Neural cell (in vitro differentiated cells): Measurements from ENCODE around the gene BICD1. TPM values are rescaled to one million over a fixed set of nuclear protein-coding genes. Genes with fewer than 3 reads are reported as not detected.

Experiments
- H2AFZ ChIP-seq: fragments of 200-600, 300-800 bp; sonication (generic), shearing (Covaris generic); 2 replicates; pipeline ENCODE4 v1.6.0; 2014; ENCODE audit warnings: low read depth, mild to moderate bottlenecking, antibody characterized with exemption, low read length, moderate library complexity
- H3F3A ChIP-seq: fragments of 200-600 bp; shearing (Covaris generic); 2 replicates; pipeline ENCODE4 v1.6.1; 2016; ENCODE audit warnings: mild to moderate bottlenecking, moderate library complexity, mixed read lengths, antibody characterized with exemption, low read length; ENCODE audit not compliant: insufficient read depth, poor library complexity, severe bottlenecking
- H3K27ac ChIP-seq: fragments of 200-600, 300-800 bp; sonication (generic), shearing (Covaris generic); 2 replicates; pipeline ENCODE4 v1.5.1; 2014; ENCODE audit warnings: mild to moderate bottlenecking, low read length, moderate library complexity
- H3K27me3 ChIP-seq: fragments of 300-800, 200-600 bp; sonication (generic), shearing (Covaris generic); 2 replicates; pipeline ENCODE4 v1.6.0; 2014; ENCODE audit warnings: mild to moderate bottlenecking, low read depth, low read length, moderate library complexity; ENCODE audit not compliant: insufficient read depth
- H3K36me3 ChIP-seq: fragments of 300-800, 200-600 bp; sonication (generic), shearing (Covaris generic); 2 replicates; pipeline ENCODE4 v1.5.1; 2014; ENCODE audit warnings: mild to moderate bottlenecking, antibody characterized with exemption, low read length, moderate library complexity; ENCODE audit not compliant: insufficient read depth
- H3K4me2 ChIP-seq: fragments of 300-800, 200-600 bp; sonication (generic), shearing (Covaris generic); 2 replicates; pipeline ENCODE4 v1.6.0; 2014; ENCODE audit warnings: mild to moderate bottlenecking, low read length
- H3K4me3 ChIP-seq: fragments of 300-800, 200-600 bp; sonication (generic), shearing (Covaris generic); 2 replicates; pipeline ENCODE4 v1.5.1; 2014; ENCODE audit warnings: mild to moderate bottlenecking, low read length, moderate library complexity
- H3K79me2 ChIP-seq: fragments of 200-600 bp; shearing (Covaris generic); replicated peaks from 2 replicates; pipeline ENCODE4 v1.6.0; 2014; ENCODE audit warnings: mild to moderate bottlenecking, low read length, moderate library complexity; ENCODE audit not compliant: insufficient read depth
- H3K9ac ChIP-seq: fragments of 300-800, 200-600 bp; sonication (generic), shearing (Covaris generic); 2 replicates; pipeline ENCODE4 v1.6.1; 2016; ENCODE audit warnings: mild to moderate bottlenecking, low read length, mixed read lengths
- H3K9me2 ChIP-seq: fragments of 200-600 bp; shearing (Covaris generic); 2 replicates; pipeline ENCODE4 v1.6.1; 2016; ENCODE audit warnings: mild to moderate bottlenecking, low read length, mixed read lengths; ENCODE audit not compliant: insufficient read depth
- H3K9me3 ChIP-seq: fragments of 200-600, 300-800 bp; sonication (generic), shearing (Covaris generic); 2 replicates; pipeline ENCODE4 v1.6.1; 2016; ENCODE audit warnings: mild to moderate bottlenecking, mixed run types, low read length, moderate library complexity, mixed read lengths
- H4K20me1 ChIP-seq: fragments of 200-600 bp; shearing (Covaris generic); 2 replicates; pipeline ENCODE4 v1.6.1; 2016; ENCODE audit warnings: mild to moderate bottlenecking, mixed run types; ENCODE audit not compliant: insufficient read depth
- EP300 ChIP-seq: fragments of 450-650 bp; conservative IDR thresholded peaks from 2 replicates; pipeline ENCODE4 v1.6.1; 2014; ENCODE audit warnings: antibody characterized with exemption, mild to moderate bottlenecking, moderate library complexity; ENCODE audit not compliant: poor library complexity, severe bottlenecking
- EZH2 ChIP-seq: fragments of 200-600, 300-800 bp; shearing (Covaris generic), sonication (generic); IDR thresholded peaks from 2 replicates; pipeline ENCODE4 v1.6.1; 2014; ENCODE audit warnings: antibody characterized with exemption, low read length, borderline replicate concordance, mild to moderate bottlenecking; ENCODE audit not compliant: insufficient read depth, poor library complexity, severe bottlenecking
- MXI1 ChIP-seq: fragments of 450-650 bp; conservative IDR thresholded peaks from 2 replicates; pipeline ENCODE4 v1.6.1; 2014; ENCODE audit warnings: antibody characterized with exemption, mild to moderate bottlenecking; ENCODE audit not compliant: poor library complexity, severe bottlenecking
- POLR2AphosphoS5 ChIP-seq: IDR thresholded peaks from 2 replicates; pipeline ENCODE4 v1.6.1; 2012
- RAD21 ChIP-seq: fragments of 450-650 bp; conservative IDR thresholded peaks from 2 replicates; pipeline ENCODE4 v1.6.1; 2014; ENCODE audit warnings: antibody characterized with exemption, mild to moderate bottlenecking, moderate library complexity
- SMC3 ChIP-seq: fragments of 450-650 bp; conservative IDR thresholded peaks from 2 replicates; pipeline ENCODE4 v1.6.1; 2014; ENCODE audit warnings: antibody characterized with exemption, mild to moderate bottlenecking, moderate library complexity; ENCODE audit not compliant: poor library complexity
- TAF1 ChIP-seq: IDR thresholded peaks from 2 replicates; pipeline ENCODE4 v1.6.1; 2012; ENCODE audit warnings: low read depth
- polyA plus RNA-seq: library from polyadenylated mRNA; depleted of rRNA; stranded (reverse); fragments of >200 nt; gene quantifications from 2 replicates; pipeline ENCODE4 v1.2.3, GENCODE V29; 2014
- TF ChIP-seq, protein P1 (sequence below): IDR thresholded peaks from 2 replicates; pipeline ENCODE4 v1.6.1; 2012; ENCODE audit warnings: borderline replicate concordance
- TF ChIP-seq, protein P2 (sequence below): fragments of 450-650 bp; IDR thresholded peaks from 2 replicates; pipeline ENCODE4 v1.5.1; 2014; ENCODE audit warnings: antibody characterized with exemption, mild to moderate bottlenecking, moderate library complexity; ENCODE audit not compliant: poor library complexity, severe bottlenecking

The BICD1 gene
- polyA plus RNA-seq, 1 donor from 2014 or later = 41.1 TPM

- Histone ChIP-seq H3K9ac (no peak overlapping the region), H3K27me3 (no peaks in the 10 kb centered on the region), H3K4me3 (no peak overlapping the region), H3K4me2 (no peak overlapping the region), H4K20me1 (no peaks in the 10 kb centered on the region), H3K36me3 (no peaks in the 10 kb centered on the region), H3K27ac (no peak overlapping the region), H2AFZ (no peak overlapping the region), H3F3A (no peaks in the 10 kb centered on the region), H3K9me3 (no peaks in the 10 kb centered on the region), H3K9me2 (no peaks in the 10 kb centered on the region), H3K79me2 (no peaks in the 10 kb centered on the region)
- TF ChIP-seq MXI1 (no peak), EZH2 (no peak), RAD21 (no peak), TAF1 (no peak), SMC3 (no peak), EP300 (no peak), POLR2AphosphoS5 (no peak)
- TF ChIP-seq, protein P1, sequence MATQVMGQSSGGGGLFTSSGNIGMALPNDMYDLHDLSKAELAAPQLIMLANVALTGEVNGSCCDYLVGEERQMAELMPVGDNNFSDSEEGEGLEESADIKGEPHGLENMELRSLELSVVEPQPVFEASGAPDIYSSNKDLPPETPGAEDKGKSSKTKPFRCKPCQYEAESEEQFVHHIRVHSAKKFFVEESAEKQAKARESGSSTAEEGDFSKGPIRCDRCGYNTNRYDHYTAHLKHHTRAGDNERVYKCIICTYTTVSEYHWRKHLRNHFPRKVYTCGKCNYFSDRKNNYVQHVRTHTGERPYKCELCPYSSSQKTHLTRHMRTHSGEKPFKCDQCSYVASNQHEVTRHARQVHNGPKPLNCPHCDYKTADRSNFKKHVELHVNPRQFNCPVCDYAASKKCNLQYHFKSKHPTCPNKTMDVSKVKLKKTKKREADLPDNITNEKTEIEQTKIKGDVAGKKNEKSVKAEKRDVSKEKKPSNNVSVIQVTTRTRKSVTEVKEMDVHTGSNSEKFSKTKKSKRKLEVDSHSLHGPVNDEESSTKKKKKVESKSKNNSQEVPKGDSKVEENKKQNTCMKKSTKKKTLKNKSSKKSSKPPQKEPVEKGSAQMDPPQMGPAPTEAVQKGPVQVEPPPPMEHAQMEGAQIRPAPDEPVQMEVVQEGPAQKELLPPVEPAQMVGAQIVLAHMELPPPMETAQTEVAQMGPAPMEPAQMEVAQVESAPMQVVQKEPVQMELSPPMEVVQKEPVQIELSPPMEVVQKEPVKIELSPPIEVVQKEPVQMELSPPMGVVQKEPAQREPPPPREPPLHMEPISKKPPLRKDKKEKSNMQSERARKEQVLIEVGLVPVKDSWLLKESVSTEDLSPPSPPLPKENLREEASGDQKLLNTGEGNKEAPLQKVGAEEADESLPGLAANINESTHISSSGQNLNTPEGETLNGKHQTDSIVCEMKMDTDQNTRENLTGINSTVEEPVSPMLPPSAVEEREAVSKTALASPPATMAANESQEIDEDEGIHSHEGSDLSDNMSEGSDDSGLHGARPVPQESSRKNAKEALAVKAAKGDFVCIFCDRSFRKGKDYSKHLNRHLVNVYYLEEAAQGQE = no peak
- TF ChIP-seq, protein P2, sequence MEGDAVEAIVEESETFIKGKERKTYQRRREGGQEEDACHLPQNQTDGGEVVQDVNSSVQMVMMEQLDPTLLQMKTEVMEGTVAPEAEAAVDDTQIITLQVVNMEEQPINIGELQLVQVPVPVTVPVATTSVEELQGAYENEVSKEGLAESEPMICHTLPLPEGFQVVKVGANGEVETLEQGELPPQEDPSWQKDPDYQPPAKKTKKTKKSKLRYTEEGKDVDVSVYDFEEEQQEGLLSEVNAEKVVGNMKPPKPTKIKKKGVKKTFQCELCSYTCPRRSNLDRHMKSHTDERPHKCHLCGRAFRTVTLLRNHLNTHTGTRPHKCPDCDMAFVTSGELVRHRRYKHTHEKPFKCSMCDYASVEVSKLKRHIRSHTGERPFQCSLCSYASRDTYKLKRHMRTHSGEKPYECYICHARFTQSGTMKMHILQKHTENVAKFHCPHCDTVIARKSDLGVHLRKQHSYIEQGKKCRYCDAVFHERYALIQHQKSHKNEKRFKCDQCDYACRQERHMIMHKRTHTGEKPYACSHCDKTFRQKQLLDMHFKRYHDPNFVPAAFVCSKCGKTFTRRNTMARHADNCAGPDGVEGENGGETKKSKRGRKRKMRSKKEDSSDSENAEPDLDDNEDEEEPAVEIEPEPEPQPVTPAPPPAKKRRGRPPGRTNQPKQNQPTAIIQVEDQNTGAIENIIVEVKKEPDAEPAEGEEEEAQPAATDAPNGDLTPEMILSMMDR = no peak
These were observed 192.3 kb downstream of the BICD1 start for GRCh38 chr12:32298917-32299316.

DNA sequence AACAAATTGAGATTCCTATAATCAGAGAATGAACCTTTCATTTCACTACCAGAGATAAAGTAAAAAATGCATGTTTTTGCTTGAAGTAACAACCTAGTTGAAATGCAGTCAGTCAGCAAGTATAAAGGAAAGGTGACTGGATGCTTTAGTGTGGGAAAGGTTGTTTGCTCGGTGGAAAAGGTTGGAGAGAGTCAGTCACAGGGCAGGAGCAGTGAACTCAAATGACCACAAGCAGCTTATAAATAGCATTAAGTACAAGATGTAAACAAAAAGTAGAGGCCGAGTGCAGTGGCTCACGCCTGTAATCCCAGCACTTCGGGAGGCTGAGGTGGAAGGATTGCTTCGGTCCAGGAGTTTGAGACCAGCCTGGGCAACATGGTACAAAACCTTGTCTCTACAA is 194.6 kb downstream of the BICD1 start:
- no peaks in the 10 kb centered on the region for H3K9me2 ChIP-seq
- H3K27me3 ChIP-seq = no peaks in the 10 kb centered on the region
- H3F3A ChIP-seq = no peaks in the 10 kb centered on the region
- no peaks in the 10 kb centered on the region for H3K9me3 ChIP-seq
- H3K9ac ChIP-seq = no peak overlapping the region
- H3K79me2 ChIP-seq = no peaks in the 10 kb centered on the region
- no peak overlapping the region for H2AFZ ChIP-seq
- H3K27ac ChIP-seq = no peak overlapping the region
- no peak overlapping the region for H3K4me3 ChIP-seq
- H3K4me2 ChIP-seq = no peak overlapping the region
- TF ChIP-seq POLR2AphosphoS5 (no peak), RAD21 (no peak), EZH2 (no peak), EP300 (no peak), MXI1 (no peak), SMC3 (no peak), TAF1 (no peak)
- TF ChIP-seq, protein P2 = no peak
- TF ChIP-seq, protein P1 = no peak
- no peaks in the 10 kb centered on the region for H4K20me1 ChIP-seq
- H3K36me3 ChIP-seq = no peaks in the 10 kb centered on the region
